OCI-LY7 (cell line): ENCODE data around the gene CFAP119. TPM values are rescaled to one million over a fixed set of nuclear protein-coding genes. Genes with fewer than 3 reads are reported as not detected.

ENCODE experiments used
- BruUV-seq: library from RNA; stranded (reverse); fragments of 400-500 nt; replicated peaks from 2 replicates; lab custom pipeline; 2021; lab: Mats Ljungman, UMichigan
- CTCF ChIA-PET: fragments of 300-600 bp; sonication (Branson Sonifier 250); formaldehyde crosslinking; loops from one replicate; lab custom pipeline; 2022; ENCODE audit warnings: antibody characterized with exemption; ENCODE audit not compliant: unreplicated experiment; lab: Charles Lee
- POLR2A ChIA-PET: fragments of 300-600 bp; sonication (Branson Sonifier 250); formaldehyde crosslinking; loops from one replicate; lab custom pipeline; 2022; ENCODE audit warnings: antibody characterized with exemption; lab: Charles Lee
- DNase-seq: peaks from one replicate; pipeline ENCODE4 v3.0.0-alpha.2; 2015; ENCODE audit warnings: low spot score
- H2AFZ ChIP-seq: fragments of 200-600 bp; sonication (generic), shearing (Covaris generic); 2 replicates; pipeline ENCODE4 v1.6.1; 2014; ENCODE audit warnings: mild to moderate bottlenecking, antibody characterized with exemption, low read length, moderate library complexity
- H3K27ac ChIP-seq: fragments of 200-600 bp; sonication (generic); 2 replicates; pipeline ENCODE4 v1.5.1; 2014; ENCODE audit warnings: mixed run types, low read depth, mild to moderate bottlenecking, moderate library complexity, low read length, inconsistent platforms; ENCODE audit not compliant: poor library complexity, severe bottlenecking
- H3K36me3 ChIP-seq: fragments of 200-600 bp; sonication (generic); 2 replicates; pipeline ENCODE4 v1.6.1; 2014; ENCODE audit warnings: mild to moderate bottlenecking, antibody characterized with exemption, low read length, moderate library complexity, mixed read lengths; ENCODE audit not compliant: insufficient read depth
- H3K4me1 ChIP-seq: fragments of 200-600 bp; sonication (generic); 2 replicates; pipeline ENCODE4 v1.5.1; 2014; ENCODE audit warnings: mild to moderate bottlenecking, low read length; ENCODE audit not compliant: insufficient read depth, poor library complexity, severe bottlenecking
- H3K4me2 ChIP-seq: fragments of 200-600 bp; sonication (generic); 2 replicates; pipeline ENCODE4 v1.6.1; 2014; ENCODE audit warnings: mild to moderate bottlenecking, low read length
- H3K4me3 ChIP-seq: fragments of 200-600 bp; sonication (generic); 2 replicates; pipeline ENCODE4 v1.5.1; 2014; ENCODE audit warnings: mild to moderate bottlenecking, low read depth, low read length; ENCODE audit not compliant: poor library complexity, severe bottlenecking
- H3K79me2 ChIP-seq: fragments of 200-600 bp; sonication (generic); 2 replicates; pipeline ENCODE4 v1.6.1; 2016; ENCODE audit warnings: low read depth, mild to moderate bottlenecking, low read length, moderate library complexity, mixed read lengths; ENCODE audit not compliant: insufficient read depth
- H3K9me2 ChIP-seq: fragments of 200-600 bp; sonication (generic); 2 replicates; pipeline ENCODE4 v1.6.1; 2016; ENCODE audit warnings: mild to moderate bottlenecking, low read length, mixed read lengths; ENCODE audit not compliant: insufficient read depth
- H3K9me3 ChIP-seq: fragments of 200-600 bp; sonication (generic); 2 replicates; pipeline ENCODE4 v1.6.1; 2014; ENCODE audit warnings: mild to moderate bottlenecking, mixed run types, low read length, mixed read lengths
- H4K20me1 ChIP-seq: fragments of 200-600 bp; sonication (generic); 2 replicates; pipeline ENCODE4 v1.6.1; 2014; ENCODE audit warnings: mild to moderate bottlenecking, antibody characterized with exemption, low read length, moderate library complexity, mixed read lengths; ENCODE audit not compliant: insufficient read depth
- CTCF ChIP-seq: fragments of 200-600 bp; sonication (generic); conservative IDR thresholded peaks from 2 replicates; pipeline ENCODE4 v1.5.1; 2014; ENCODE audit warnings: mild to moderate bottlenecking, antibody characterized with exemption, low read length, moderate library complexity, mixed read lengths
- EZH2phosphoT487 ChIP-seq: fragments of 200-600 bp; sonication (generic); IDR thresholded peaks from 2 replicates; pipeline ENCODE4 v1.6.1; 2018; ENCODE audit warnings: low read depth, borderline replicate concordance, mild to moderate bottlenecking, mixed run types, antibody characterized with exemption, low read length, moderate library complexity, mixed read lengths
- intact Hi-C: fragments of 100-400 bp; cut with micrococcal nuclease; formaldehyde crosslinking; loops from one replicate; pipeline ENCODE4 v1.10.0; 2022; ENCODE audit not compliant: unreplicated experiment
- total RNA-seq, 2 experiments: library from RNA; depleted of rRNA in 1 of 2; stranded (reverse); fragments of >200 nt in 1 of 2; shearing (Covaris generic) in 1 of 2; gene quantifications; 2 replicates each; pipeline ENCODE4 v1.2.3, GENCODE V29; 2014 to 2022

Gene CFAP119
- total RNA-seq, 2 experiments from 2014 or later: 25.0 to 27.4 TPM

- POLR2A ChIA-PET: interaction anchor here (1.2 kb wide), 1 partner anchor 11 kb away, joined by 4 read pairs; the partner anchor contains the start of gene PHKG2
- peaks cover 62% of the 10 kb centered on the region for H3K36me3 ChIP-seq
- CTCF ChIA-PET: no interaction called here
Measured at GRCh38 chr16:30758988-30759491, 2.8 kb downstream of the CFAP119 start.

DNA sequence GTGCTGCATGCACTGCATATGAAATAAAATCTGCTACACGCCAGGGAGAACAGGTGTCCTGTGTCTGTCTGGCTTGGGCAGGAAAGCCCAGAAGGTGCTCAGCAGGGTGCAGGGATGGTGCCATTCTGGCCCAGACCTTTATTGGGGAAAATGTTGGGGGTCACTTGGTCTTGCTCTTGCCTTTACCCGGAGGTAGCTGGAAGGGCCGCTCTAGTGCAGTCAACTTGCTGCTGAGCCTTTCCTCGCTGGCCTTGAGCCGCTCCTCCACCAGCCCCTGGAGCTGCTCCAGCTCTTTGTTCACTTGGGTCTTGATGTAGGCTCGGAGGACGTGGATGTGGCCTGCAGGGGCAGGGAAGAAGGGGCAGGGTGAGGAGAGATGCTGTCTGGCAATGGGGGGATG, 4.5 kb downstream of the CFAP119 start:
- TF ChIP-seq EZH2phosphoT487 (no peak), CTCF (no peak)
- Histone ChIP-seq H3K27ac (no peak overlapping the region), H3K9me3 (no peaks in the 10 kb centered on the region), H3K9me2 (no peaks in the 10 kb centered on the region), H3K36me3 (peaks cover 66% of the 10 kb centered on the region), H3K4me2 (no peak overlapping the region), H3K79me2 (0 out of 2 replicates have a peak, but pooled peaks cover 6% of the 10 kb centered on the region), H3K4me1 (peaks cover 29% of the 10 kb centered on the region), H2AFZ (no peak overlapping the region), H4K20me1 (no peaks in the 10 kb centered on the region), H3K4me3 (no peak overlapping the region)
- intact Hi-C loops: loop anchor here (10.0 kb wide), 1 partner anchor 1883 kb away; the partner anchor contains the start of gene ATP2A1
- no TSS peak for BruUV-seq
- ChIA-PET POLR2A (no interaction called here), CTCF (no interaction called here)
- DNase-seq: no peak

More at GRCh38 chr16:30758988-30759491, 2.8 kb downstream of the CFAP119 start:
- Histone ChIP-seq H3K4me3 (no peak overlapping the region), H2AFZ (no peak overlapping the region), H3K79me2 (peaks cover 20% of the 10 kb centered on the region; the same call in 1 of the 2 replicates), H3K27ac (peak overlapping the region; percentile 43), H3K4me1 (peaks cover 43% of the 10 kb centered on the region), H3K4me2 (peak overlapping the region; percentile 95; the same call in 1 of the 2 replicates), H3K9me3 (no peaks in the 10 kb centered on the region), H4K20me1 (no peaks in the 10 kb centered on the region), H3K9me2 (no peaks in the 10 kb centered on the region)
- no TSS peak for BruUV-seq
- peak; percentile 42 for DNase-seq
- TF ChIP-seq CTCF (no peak), EZH2phosphoT487 (no peak)
- intact Hi-C loops: loop anchor here (10.0 kb wide), 1 partner anchor 1884 kb away; the partner anchor contains the start of gene ATP2A1

DNA sequence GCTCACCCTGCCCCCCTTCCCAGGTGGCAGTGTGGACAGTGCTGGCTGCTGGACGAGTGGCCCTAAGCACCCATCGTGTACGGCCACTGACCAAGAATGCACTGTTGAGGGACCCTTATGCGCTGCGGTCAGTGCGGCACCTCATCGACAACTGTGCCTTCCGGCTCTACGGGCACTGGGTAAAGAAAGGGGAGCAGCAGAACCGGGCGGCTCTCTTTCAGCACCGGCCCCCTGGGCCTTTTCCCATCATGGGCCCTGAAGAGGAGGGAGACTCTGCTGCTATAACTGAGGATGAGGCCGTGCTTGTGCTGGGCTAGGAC, 5.1 kb downstream of the CFAP119 start:
- POLR2A ChIA-PET: no interaction called here
- TSS peak; percentile 37 for BruUV-seq
- no peak overlapping the region for H3K4me2 ChIP-seq
- H2AFZ ChIP-seq: no peak overlapping the region
- H4K20me1 ChIP-seq: no peaks in the 10 kb centered on the region
- DNase-seq: no peak
- H3K9me3 ChIP-seq: no peaks in the 10 kb centered on the region
- no peak overlapping the region for H3K4me3 ChIP-seq
- intact Hi-C loops: loop anchor here (10.0 kb wide), 1 partner anchor 1882 kb away; the partner anchor contains the start of gene ATP2A1
- H3K27ac ChIP-seq: no peak overlapping the region
- H3K36me3 ChIP-seq: peaks cover 66% of the 10 kb centered on the region
- H3K9me2 ChIP-seq: no peaks in the 10 kb centered on the region
- CTCF ChIA-PET: no interaction called here
- H3K4me1 ChIP-seq: peaks cover 29% of the 10 kb centered on the region
- 0 out of 2 replicates have a peak, but pooled peaks cover 6% of the 10 kb centered on the region for H3K79me2 ChIP-seq
- TF ChIP-seq CTCF: no peak
- no peak for TF ChIP-seq EZH2phosphoT487
